ENCODE measurements around the gene AHRR.

The AHRR gene

GRCh38 chr5:446066-446882 lies 124.8 kb downstream of the AHRR start:
- FAIRE-seq: no peak

GRCh38 chr5:446883-447263 lies 125.4 kb downstream of the AHRR start:
- FAIRE-seq: peak; percentile 11

- no peak for FAIRE-seq
Measured at GRCh38 chr5:447501-447900, 126.0 kb downstream of the AHRR start.

GRCh38 chr5:448061-448765 lies 126.7 kb downstream of the AHRR start:
- FAIRE-seq: no peak

GRCh38 chr5:448766-449090 lies 127.2 kb downstream of the AHRR start:
- no peak for FAIRE-seq

GRCh38 chr5:449151-449550 lies 127.6 kb downstream of the AHRR start:
- FAIRE-seq: no peak

- no peak for FAIRE-seq
Measured at GRCh38 chr5:451587-452458, 130.3 kb downstream of the AHRR start.

- no peak for FAIRE-seq
Measured at GRCh38 chr5:452978-453710, 131.6 kb downstream of the AHRR start.

GRCh38 chr5:453725-454481 lies 132.4 kb downstream of the AHRR start:
- no peak for FAIRE-seq

- FAIRE-seq: no peak
Measured at GRCh38 chr5:454936-455335, 133.4 kb downstream of the AHRR start.

GRCh38 chr5:455806-456205 lies 134.3 kb downstream of the AHRR start:
- no peak for FAIRE-seq

- FAIRE-seq: no peak
Measured at GRCh38 chr5:456351-457194, 135.1 kb downstream of the AHRR start.

- no peak for FAIRE-seq
Measured at GRCh38 chr5:457195-457961, 135.9 kb downstream of the AHRR start.

GRCh38 chr5:458547-459353 lies 137.2 kb downstream of the AHRR start:
- FAIRE-seq: no peak

- no peak for FAIRE-seq
Measured at GRCh38 chr5:459562-460272, 138.2 kb downstream of the AHRR start.

GRCh38 chr5:460273-460625 lies 138.7 kb downstream of the AHRR start:
- FAIRE-seq: no peak

- no peak for FAIRE-seq
Measured at GRCh38 chr5:462051-462481, 140.6 kb downstream of the AHRR start.

- no peak for FAIRE-seq
Measured at GRCh38 chr5:463301-463700, 141.8 kb downstream of the AHRR start.

GRCh38 chr5:463952-464351 lies 142.4 kb downstream of the AHRR start:
- FAIRE-seq: no peak

Measured in G401.6 (cell line).